GM19043 (cell line): ENCODE results near the gene IRX2.

Experiments
- ATAC-seq: cut with Tn5 transposase; IDR thresholded peaks from one replicate; pipeline ENCODE4 v1.9.1; 2021; ENCODE audit warnings: low read depth; ENCODE audit not compliant: unreplicated experiment

Gene IRX2

GRCh38 chr5:2756211-2757152, 5.0 kb upstream of the IRX2 start:
- no peak for ATAC-seq

- ATAC-seq, result no peak
Observed at GRCh38 chr5:2755681-2756171, 4.2 kb upstream of the IRX2 start.

GRCh38 chr5:2755076-2755680, 3.7 kb upstream of the IRX2 start:
- ATAC-seq, result no peak

- no peak for ATAC-seq
Observed at GRCh38 chr5:2754581-2755075, 3.2 kb upstream of the IRX2 start.

- ATAC-seq, result no peak
Observed at GRCh38 chr5:2753452-2754420, 2.3 kb upstream of the IRX2 start.

- ATAC-seq, result no peak
Observed at GRCh38 chr5:2752821-2753439, 1.5 kb upstream of the IRX2 start.

GRCh38 chr5:2752059-2752820, 763 bp upstream of the IRX2 start:
- ATAC-seq, result no peak

- ATAC-seq, result no peak
Observed at GRCh38 chr5:2750758-2751464, 566 bp downstream of the IRX2 start.

- no peak for ATAC-seq
Observed at GRCh38 chr5:2750026-2750757, 1.3 kb downstream of the IRX2 start.

GRCh38 chr5:2749514-2750025, 1.9 kb downstream of the IRX2 start:
- no peak for ATAC-seq

- ATAC-seq, result no peak
Observed at GRCh38 chr5:2748861-2749513, 2.5 kb downstream of the IRX2 start.

GRCh38 chr5:2748179-2748860, 3.2 kb downstream of the IRX2 start:
- ATAC-seq, result no peak

- ATAC-seq, result no peak
Observed at GRCh38 chr5:2747363-2748162, 3.9 kb downstream of the IRX2 start.

- no peak for ATAC-seq
Observed at GRCh38 chr5:2746561-2747032, 4.9 kb downstream of the IRX2 start.

- ATAC-seq, result no peak
Observed at GRCh38 chr5:2744485-2744884, 7.0 kb downstream of the IRX2 start.
